Measurements from ENCODE around the gene ZNF335. TPM values are rescaled to one million over a fixed set of nuclear protein-coding genes. Genes with fewer than 3 reads are reported as not detected.

The ZNF335 gene
- total RNA-seq (ENCODE audit: insufficient read depth, low replicate concordance): 13.7 TPM

DNA sequence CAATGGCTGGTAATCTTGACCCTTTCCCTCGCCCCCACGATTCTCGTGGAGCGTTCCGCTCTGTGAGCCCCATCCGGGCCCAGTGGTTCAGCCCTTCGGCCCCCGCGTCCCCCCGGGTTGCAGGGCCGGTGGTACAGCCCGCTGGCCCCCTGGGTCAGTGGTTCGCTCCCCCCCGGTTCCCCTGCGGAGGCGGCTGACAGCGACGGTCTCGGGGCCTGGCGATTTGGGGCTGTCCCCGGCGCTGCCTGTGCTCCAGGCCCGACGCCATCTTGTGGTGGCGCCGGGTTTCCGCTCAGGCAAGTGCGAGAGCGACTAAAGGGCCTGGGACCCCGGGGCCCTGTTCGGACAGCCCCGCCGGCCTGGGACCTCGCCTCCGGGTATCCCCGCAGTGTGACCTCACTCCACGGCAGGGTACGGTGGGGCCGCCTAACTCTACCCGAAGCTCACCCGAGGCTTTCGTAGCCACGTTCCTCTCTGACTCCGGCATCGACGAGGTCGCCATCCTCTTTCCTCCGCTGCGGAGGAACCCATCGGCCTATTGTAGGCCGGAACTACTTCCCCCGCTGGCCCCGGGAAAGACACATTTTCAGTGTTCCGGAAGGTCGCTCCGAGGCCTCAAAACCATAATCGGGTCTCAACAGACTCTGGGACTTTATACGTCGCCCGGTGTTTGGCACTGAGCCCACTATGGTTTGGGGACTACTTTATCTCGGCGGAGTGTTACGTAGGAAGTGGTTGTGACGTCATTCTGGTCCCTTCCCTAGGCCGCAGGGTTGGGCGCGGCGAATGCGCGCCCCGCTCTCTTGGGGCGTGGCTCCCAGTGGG is at the start of gene ZNF335:
TSS of gene ZNF335 (minus strand) at position 529 of the 825 bp plus-strand sequence. CDS start 793 bp downstream, outside the sequence.
- peak; percentile 97 for DNase-seq (ENCODE audit: low spot score)

GRCh38 chr20:46020555-46020954 is 48.6 kb upstream of the ZNF335 start:
- no peak for DNase-seq (ENCODE audit: low spot score)

- no peak for DNase-seq (ENCODE audit: low spot score)
These were observed 46.6 kb upstream of the ZNF335 start for GRCh38 chr20:46018611-46019010.

GRCh38 chr20:46018112-46018511 is 46.1 kb upstream of the ZNF335 start:
- no peak for DNase-seq (ENCODE audit: low spot score)

DNA sequence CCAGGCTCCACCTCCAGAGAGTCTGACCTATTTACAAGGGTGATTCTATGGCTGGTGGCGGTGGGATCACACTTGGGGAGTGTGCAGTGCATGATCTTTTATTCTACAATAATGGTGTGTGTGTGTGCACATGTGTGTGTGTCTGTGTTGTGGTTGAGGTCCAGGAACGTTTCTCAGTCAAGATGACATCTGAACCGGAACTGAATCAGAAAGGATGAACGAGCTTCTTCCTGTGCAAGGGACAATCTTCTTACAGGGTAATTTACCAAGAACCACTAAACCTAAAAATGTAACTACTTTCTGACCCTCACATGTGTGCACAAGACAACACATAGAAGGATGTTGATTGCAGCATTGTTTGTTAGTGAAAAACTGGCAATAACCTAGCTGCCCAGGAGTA is 45.3 kb upstream of the ZNF335 start:
- no peak for DNase-seq (ENCODE audit: low spot score)

DNA sequence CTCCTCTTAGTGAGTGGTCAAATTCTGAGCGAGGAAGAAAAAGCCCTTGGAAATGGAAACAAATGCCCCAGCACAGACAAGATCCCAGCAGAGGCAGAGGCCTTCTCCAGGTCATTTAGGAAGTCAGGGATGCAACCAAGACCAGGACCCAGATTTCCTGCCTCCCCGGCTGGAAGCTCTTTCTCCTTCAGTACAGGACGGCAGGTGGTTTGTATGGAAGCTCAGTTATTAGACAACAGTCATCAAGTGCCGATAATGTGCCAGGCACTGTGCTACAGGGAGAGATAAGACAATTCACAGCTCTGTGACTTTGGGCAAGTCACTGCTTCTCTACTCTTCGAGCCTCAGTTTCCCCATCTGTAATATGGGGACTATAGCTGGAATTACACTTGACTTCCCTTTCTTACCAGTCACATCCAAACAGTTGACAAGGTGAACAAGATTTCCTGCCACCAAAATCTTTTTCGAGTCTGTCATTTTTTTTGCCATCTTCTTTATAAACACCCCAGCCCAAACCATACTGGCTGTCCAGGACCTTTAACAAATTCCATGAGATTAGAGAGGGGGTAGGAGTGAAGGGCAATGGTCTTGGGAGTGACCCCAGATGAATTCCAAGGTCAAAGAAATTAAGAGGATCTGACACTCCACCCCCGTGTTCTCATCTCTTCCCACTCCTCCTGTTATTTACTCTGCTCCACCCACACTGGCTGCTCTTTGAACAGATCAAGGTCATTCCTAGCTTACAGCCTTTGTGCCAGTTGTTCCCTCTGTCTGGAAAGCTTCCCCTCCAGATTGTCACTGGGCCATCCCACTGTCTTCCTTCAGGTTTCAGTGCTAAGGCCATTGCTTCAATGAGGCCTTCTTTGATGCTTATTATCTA is 42.8 kb upstream of the ZNF335 start:
- DNase-seq (ENCODE audit: low spot score): no peak

DNA sequence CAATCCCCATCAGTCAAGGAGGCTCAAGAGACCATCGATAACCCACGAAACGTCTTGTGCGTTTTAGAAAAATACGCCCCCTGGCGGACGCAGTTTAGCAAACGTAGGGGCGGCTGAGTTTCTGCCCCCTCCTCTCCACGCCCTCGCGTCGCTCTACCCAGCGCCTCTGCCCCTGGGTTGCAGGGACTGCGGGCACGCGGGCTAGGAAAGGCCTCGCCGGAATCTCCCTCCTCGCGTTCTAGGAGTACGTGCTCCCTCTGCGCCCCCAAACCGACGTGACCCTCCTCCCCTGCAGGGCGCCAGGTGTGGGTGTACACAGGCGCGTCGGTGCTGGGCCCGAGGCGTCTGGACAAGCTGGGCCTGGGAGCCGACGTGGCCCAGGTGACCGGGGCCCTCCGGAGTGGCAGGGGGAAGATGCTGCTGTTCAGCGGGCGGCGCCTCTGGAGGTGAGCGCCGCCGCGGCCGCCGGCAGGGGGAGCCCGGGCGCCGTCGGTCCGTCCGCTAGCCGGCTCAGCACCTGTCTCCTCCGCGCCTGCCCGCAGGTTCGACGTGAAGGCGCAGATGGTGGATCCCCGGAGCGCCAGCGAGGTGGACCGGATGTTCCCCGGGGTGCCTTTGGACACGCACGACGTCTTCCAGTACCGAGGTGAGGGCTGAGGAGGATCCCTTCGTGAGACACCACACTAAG is 42.0 kb upstream of the ZNF335 start:
- DNase-seq (ENCODE audit: low spot score): peak; percentile 18

DNA sequence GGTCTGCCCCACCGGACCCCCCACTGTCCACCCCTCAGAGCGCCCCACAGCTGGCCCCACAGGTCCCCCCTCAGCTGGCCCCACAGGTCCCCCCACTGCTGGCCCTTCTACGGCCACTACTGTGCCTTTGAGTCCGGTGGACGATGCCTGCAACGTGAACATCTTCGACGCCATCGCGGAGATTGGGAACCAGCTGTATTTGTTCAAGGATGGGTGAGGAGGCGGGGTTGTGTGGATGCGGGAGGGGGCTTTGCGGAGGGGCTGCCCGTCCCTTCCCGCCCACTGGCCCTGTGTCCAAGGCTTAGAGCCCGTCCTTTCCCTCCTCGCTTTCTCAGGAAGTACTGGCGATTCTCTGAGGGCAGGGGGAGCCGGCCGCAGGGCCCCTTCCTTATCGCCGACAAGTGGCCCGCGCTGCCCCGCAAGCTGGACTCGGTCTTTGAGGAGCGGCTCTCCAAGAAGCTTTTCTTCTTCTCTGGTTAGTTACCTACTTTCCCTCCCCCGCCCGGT is 41.4 kb upstream of the ZNF335 start:
- DNase-seq (ENCODE audit: low spot score): no peak

- DNase-seq (ENCODE audit: low spot score): no peak
These were observed 40.9 kb upstream of the ZNF335 start for GRCh38 chr20:46012921-46013320.

- DNase-seq (ENCODE audit: low spot score): peak; percentile 21
These were observed 39.9 kb upstream of the ZNF335 start for GRCh38 chr20:46011631-46012482.

DNA sequence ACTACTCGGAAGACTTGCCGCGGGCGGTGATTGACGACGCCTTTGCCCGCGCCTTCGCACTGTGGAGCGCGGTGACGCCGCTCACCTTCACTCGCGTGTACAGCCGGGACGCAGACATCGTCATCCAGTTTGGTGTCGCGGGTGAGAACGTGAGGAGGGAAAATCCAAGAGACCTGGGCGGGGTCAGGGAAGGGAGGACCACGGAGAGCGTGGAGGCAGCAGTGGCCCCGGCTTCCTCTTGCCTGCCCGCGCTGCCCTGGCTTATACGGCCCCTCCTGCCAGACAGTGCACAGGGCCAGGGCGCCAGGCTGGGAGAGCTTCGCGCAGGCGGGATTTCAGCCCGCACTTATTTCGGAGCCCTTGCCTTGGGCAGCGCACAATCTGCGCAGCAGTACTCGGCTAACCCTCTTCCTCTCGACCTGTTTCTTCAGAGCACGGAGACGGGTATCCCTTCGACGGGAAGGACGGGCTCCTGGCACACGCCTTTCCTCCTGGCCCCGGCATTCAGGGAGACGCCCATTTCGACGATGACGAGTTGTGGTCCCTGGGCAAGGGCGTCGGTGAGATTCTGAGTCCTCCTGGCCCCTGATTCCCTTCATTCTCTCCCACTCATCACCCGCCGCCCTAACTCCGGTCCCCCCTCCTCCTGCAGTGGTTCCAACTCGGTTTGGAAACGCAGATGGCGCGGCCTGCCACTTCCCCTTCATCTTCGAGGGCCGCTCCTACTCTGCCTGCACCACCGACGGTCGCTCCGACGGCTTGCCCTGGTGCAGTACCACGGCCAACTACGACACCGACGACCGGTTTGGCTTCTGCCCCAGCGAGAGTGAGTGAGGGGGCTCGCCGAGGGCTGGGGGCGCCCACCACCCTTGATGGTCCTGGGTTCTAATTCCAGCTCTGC is 38.7 kb upstream of the ZNF335 start:
- DNase-seq (ENCODE audit: low spot score): no peak

DNA sequence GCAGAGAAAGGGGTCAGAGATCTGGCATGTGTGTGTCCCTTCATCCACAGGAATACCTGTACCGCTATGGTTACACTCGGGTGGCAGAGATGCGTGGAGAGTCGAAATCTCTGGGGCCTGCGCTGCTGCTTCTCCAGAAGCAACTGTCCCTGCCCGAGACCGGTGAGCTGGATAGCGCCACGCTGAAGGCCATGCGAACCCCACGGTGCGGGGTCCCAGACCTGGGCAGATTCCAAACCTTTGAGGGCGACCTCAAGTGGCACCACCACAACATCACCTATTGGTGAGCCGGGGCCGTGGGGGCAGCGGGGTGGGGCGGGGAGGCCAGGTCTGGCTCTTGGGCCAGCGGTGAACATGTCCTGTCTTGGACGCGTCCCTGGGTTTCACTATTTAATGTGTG is 37.8 kb upstream of the ZNF335 start:
- DNase-seq (ENCODE audit: low spot score): no peak

DNA sequence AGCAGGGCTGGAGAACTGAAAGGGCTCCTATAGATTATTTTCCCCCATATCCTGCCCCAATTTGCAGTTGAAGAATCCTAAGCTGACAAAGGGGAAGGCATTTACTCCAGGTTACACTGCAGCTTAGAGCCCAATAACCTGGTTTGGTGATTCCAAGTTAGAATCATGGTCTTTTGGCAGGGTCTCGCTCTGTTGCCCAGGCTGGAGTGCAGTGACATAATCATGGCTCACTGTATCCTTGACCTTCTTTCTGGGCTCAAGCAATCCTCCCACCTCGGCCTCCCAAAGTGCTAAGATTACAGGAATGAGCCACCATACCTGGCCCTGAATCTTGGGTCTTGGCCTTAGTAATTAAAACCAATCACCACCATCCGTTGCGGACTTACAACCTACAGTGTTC is 35.7 kb upstream of the ZNF335 start:
- DNase-seq (ENCODE audit: low spot score): no peak

DNA sequence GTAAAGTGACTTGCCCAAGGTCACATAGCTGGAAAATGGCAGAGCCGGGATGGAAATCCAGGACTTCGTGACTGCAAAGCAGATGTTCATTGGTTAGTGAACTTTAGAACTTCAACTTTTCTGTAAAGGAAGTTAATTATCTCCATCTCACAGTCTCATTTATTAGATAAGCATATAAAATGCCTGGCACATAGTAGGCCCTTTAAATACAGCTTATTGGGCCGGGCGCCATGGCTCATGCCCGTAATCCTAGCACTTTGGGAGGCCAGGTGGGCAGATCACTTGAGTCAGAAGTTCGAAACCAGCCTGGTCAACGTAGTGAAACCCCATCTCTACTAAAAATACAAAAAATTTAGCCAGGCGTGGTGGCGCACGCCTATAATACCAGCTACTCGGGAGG is 35.0 kb upstream of the ZNF335 start:
- no peak for DNase-seq (ENCODE audit: low spot score)

GRCh38 chr20:46006022-46006705 is 34.2 kb upstream of the ZNF335 start:
- no peak for DNase-seq (ENCODE audit: low spot score)

DNA sequence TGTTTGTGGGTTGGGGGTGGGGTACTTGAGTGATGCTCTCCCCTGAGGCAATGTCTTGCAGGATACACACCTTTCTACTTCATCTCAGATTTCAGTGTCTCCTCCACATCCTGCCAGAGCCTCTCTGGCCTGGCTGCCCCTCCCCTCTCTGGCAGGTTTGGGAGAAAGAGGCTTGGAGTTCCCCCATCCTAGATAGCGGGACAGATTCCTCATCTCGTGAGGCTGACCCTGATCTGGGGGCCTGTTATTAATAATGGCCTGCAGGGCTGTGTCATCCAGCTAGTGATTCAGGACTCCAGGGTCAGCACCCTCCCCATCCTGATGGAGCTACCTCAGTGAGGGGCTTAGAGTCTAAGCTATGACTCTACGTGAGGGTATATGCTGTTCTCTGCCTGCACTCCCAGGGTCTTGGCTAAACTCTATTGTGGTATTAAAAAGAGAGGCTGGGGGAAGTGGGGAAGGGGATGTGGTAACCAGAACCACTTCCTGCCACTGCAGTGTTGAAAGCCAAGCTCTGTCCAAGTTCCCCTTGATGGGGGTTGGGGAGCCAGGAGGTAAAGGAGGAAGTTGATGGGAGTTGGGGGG is 33.0 kb upstream of the ZNF335 start:
- DNase-seq (ENCODE audit: low spot score): peak; percentile 50

DNA sequence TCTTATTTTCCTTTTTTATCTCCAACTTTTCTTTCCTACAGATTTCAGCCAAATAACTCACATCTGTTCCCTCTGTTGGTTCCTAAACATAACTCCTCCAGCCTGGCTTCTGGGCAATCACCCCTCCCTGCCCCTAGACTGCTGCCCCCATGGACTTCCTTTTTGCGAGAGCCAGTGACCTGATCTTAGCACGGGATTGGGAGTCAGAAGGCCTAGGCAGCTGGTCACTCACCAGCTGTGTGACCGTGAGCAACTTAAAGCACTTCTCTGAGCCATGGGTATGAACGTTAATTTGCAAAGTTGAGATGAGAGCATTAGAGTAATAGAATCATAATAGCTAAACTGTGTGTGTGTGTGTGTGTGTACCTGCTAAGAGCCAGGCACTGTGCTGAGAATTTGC is 32.2 kb upstream of the ZNF335 start:
- DNase-seq (ENCODE audit: low spot score): no peak

GRCh38 chr20:46002008-46002407 is 30.0 kb upstream of the ZNF335 start:
- DNase-seq (ENCODE audit: low spot score): no peak

- no peak for DNase-seq (ENCODE audit: low spot score)
These were observed 29.5 kb upstream of the ZNF335 start for GRCh38 chr20:46001498-46001897.

All from umbilical cord (tissue), 2 donors.